Tibial nerve (tissue), 3 donors: Measurements from ENCODE around the gene TRDMT1.

Experiments
- CTCF ChIP-seq, 5 experiments: fragments of 200-600 bp in 3 of 5; fragments of 450-650 bp in 2 of 5; sonication (generic) in 3 of 5; IDR thresholded peaks; one replicate each; pipeline ENCODE4 v1.5.1; 2016 to 2019; ENCODE audit warnings: antibody characterized with exemption in 5 of 5, mild to moderate bottlenecking in 3 of 5, moderate library complexity in 2 of 5
- POLR2A ChIP-seq, 2 donors: fragments of 450-650 bp; IDR thresholded peaks; one replicate each; pipeline ENCODE4 v1.6.1; 2017; ENCODE audit warnings: antibody characterized with exemption in 2 of 2, mild to moderate bottlenecking in 2 of 2, moderate library complexity in 2 of 2

GRCh38 chr10:17123961-17124360 lies 77.5 kb downstream of the TRDMT1 start:
- no peak for TF ChIP-seq POLR2A (IDR thresholded peaks at IDR 0.05)
- no peak for TF ChIP-seq CTCF (IDR thresholded peaks at IDR 0.05)
